ENCODE measurements around the gene SMC1B.
"Not testable (repeated sequence)": the region's sequence is repeated elsewhere in the genome, so short reads cannot be mapped to it uniquely, and the experiment has no call there.

SMC1B gene

DNA sequence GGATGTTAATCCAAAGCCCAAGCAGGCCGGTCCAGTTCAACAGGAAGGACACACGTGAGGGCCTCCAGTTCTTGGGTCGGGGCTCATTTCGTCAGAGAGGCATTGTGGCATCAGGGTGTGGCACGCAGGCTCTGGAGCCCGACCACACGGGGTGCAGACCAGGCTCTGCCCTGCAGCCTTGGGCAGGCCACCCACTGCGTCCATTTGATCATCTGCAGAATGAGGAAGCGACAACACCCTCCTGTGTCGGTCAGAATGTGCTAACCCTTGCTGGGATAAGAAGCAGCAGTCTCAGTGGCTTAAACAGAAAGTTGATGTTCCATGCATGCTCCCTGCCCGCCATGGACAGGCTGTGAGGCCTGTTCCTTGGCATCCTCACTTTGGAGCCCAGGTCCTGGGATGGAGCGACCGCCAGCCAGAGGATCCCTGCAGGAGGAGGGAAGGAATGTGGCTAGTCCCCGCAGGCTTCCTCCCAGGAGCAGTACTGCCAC is 10.9 kb upstream of the SMC1B start:
- peak overlapping the region; percentile 43 for H3K27ac ChIP-seq
- peak; percentile 29 for DNase-seq (ENCODE audit: low read depth, low spot score)

DNA sequence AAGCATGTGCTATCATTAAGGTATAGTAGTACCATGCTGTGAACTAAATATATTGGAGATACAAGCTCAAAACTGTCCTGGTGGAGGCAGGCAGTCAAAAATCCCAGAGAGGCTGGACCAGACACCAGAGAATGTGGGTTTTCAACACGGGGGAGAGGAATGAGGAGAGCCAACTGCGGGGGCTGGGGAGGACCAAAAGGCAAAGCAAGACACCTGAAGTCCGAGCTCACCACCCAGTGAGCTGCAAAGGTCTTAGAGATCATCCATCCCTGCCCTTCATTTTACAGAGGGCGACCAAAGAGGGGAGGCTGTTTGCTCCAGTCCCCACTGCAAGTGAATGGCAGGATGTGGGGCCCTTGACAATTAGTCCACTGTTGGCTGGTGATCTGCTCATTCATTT is 10.1 kb upstream of the SMC1B start:
- peak overlapping the region; percentile 43 for H3K27ac ChIP-seq

DNA sequence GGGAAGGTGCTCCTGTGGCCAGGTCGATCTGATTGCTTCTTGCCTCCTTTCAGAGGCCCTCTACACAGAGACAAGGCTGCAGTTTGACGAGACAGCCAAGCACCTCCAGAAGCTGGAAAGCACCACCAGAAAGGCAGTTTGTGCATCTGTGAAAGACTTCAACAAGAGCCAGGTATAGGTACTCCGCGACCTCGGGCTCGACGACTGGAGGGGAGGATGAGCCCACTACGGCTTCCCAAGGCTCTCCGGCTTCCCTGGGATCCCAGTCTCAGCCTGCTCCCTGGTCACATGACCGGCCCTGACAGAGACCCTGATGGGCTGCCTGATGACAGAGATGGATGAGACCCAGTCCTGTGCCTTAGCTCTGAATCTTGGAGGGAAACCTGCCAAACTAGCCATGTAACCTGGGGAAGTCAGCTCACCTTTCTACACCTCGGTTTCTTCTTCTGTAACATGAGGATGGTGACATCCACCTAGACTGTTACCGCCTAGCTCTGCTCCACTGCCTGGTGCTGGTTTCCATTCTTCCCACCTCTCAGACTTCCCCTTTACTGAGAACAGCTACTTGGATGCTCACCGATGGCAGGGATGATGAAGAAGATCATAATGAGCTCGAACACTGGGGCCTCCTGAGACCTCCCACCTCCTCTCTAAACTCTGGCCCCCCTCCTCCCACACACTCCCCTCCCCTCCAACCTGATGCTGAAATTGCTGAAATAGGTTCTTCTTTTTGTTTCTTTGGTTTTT is 9.0 kb upstream of the SMC1B start:
- no peak overlapping the region for H3K27ac ChIP-seq
- DNase-seq (ENCODE audit: low read depth, low spot score): no peak

More for the DNA sequence above, 10.1 kb upstream of the SMC1B start:
- no peak for DNase-seq (ENCODE audit: low read depth, low spot score)

DNA sequence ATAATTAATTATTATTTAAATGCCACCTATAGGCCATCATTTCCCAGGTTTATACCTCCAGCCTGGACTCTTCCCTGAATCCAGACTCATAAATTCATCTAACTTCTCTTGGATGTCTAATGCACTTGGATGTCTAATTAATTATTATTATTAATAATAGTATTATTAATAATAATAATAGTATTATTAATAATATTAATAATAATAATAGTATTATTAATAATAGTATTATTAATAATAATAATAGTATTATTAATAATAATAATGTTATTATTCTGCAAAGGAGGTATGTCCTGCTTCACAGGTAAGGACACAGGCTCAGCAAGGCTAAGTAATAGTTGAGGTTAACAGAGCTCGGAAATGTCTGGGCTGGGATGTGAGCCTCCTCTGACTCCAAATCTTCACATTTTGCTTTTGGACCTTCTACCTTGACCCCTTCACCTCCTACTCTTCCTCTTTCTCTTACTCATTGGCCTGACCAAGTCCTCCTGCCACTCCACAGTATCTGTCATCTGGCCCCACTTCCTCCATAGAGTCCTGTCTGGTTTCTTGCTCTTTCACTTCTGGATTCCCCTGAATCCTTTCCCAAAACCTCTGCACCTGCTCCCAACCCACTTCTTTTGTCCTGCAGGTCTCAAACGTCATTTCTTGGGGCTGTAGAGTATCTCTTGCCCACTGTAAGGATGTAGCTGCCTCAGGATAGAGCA is 8.1 kb upstream of the SMC1B start:
- no peak overlapping the region for H3K27ac ChIP-seq
- no peak for DNase-seq (ENCODE audit: low read depth, low spot score)

DNA sequence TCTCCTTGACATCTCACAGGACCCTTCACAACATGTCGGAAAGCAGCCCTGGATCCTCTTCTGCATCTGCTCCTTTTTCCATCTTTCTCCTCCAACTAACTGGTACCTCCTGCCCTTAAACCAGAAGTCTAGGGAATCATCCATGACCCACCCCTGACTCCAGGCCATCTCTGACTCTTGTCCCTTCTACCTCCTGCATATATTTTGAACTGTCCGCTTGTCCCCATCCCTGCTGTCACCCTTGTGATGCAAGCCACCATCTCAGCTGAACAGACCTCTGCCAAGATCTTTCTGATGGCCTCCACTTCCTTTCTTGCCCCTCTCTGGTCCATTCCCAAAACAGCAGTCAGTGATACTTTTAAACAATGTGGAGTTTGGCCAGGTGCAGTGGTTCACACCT is 7.1 kb upstream of the SMC1B start:
- H3K27ac ChIP-seq: no peak overlapping the region
- DNase-seq (ENCODE audit: low read depth, low spot score): no peak

DNA sequence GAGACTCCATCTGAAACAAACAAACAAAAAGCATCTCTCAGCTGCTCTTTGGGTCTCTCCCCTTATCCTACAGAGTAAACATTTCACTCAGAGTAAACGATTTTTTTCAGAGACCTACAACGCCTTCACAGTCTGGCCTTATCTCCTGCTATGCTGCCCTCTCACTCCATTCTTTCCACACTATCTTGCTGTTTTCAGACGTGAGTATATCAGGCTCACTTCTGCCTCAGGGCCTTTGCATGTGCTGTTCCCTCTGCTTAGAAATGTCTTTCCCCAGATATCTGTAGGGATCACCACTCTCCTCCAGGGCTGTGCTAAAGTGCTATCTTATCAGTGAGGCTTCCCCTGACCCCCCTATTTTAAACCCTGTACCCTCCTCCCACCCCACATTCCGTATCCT is 6.6 kb upstream of the SMC1B start:
- no peak for DNase-seq (ENCODE audit: low read depth, low spot score)
- no peak overlapping the region for H3K27ac ChIP-seq

DNA sequence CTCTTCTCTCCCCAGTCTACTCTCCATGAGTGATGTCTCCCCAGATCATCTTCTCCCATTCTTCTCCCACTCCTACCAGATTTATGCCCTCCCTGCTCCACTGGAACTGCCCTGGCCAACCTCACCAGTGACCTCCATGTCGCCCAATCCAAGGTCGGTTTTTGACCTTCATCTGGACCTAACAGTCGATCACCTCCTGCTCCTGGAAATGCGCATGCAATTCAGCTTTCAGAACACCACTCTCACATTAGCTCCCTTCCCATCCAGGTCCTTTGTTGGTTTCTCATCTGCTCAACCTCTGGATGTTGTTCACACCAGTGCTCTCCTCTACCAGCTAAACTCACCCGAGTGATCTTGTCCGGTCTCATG is 5.4 kb upstream of the SMC1B start:
- H3K27ac ChIP-seq: no peak overlapping the region
- DNase-seq (ENCODE audit: low read depth, low spot score): no peak

DNA sequence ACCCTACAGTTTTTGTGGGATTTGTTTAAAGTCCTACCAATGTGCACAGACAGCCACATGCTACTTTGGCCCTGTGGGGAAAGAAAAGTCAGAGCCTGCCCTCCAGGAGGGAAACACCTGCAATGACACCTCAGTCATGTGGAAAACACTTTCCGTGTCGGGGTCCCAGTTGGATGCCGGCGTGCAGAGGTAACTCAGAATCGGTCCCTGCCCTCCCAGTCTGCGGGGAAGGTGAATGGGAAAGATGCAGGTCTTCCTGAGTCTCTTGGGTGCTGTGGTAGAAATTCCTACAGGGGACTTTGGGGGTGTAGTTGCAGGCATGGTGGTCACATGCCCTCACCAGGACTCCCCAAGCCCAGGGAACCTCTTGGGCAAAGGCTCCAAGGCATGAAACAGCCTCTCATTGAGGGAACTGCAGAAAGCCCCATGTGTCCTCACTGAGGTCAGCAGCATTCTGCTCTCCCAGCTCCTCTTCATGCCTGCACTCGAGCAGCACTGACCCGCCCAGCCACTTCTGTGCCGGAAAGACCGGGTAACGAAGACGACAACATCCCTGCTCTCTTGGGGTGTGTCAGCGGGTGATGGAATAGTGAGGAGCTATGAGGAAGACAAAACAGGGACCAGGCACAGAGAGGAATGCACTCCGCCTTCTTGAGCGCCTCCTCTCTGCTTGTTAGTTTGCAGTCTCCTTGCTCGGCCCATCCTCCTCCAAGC is 4.8 kb upstream of the SMC1B start:
- no peak overlapping the region for H3K27ac ChIP-seq
- DNase-seq (ENCODE audit: low read depth, low spot score): no peak

DNA sequence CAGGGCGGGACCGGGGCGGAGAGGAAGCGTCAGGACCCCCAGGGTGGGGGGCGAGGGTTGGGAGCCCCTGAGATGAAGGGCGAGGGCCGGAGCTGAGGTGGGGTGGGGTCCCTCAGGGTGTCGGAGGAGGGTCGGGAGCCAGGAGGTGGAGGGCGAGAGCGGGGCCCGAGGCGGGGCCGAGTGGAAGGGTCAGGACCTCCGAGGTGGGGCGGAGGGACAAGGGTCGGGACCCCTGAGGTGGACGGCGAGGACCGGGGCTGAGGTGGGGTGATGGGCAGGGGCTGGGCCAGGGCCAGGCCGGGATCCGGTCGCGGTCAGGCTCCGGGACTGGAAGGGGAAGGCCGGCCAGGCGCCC is 409 bp downstream of the SMC1B start:
- DNase-seq (ENCODE audit: low read depth, low spot score): no peak
- no peak overlapping the region for H3K27ac ChIP-seq

DNA sequence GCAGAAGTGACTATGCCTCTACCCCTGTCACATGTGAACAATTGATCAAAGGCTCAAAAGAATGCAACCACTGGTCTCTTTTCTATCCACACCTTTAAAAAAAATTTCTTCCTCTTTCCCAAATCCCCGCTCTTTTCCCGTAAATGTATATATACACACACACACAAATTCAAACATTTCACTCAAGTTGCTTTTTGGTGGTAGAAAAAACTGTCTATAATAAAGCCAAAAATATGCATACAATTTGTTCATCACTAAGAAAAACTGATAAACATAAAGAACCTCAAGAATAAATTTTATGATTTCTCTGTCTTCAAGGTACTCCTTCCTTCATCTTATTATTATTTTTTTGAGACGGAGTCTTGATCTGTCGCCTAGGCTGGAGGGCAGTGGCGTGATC is 5.6 kb downstream of the SMC1B start:
- H3K27ac ChIP-seq: no peak overlapping the region
- no peak for DNase-seq (ENCODE audit: low read depth, low spot score)

DNA sequence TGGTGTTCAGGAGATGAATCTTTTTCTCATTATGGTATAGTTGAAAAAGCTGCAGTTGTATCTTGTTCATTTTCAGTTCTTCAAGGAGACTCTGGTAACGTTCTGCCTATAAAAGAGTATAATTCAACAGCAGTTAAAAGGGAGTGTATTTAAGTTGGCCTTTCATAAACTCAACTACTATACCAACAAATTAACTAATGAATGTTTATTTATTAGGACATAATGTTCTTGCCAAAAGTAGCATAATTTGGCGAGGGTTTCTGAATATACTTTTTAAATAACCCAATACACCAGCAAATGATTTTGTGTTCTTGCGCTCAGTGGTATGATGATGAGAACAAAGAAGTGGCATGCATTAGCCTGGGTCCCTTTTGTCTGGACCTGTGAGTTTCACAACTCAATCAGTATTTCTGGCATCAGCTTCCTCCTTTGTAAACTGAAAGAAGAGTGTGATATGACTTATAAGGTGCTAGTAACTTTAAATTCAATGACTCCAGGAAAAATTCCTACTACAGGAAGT is 10.9 kb downstream of the SMC1B start:
- no peak for DNase-seq (ENCODE audit: low read depth, low spot score)
- H3K27ac ChIP-seq: no peak overlapping the region

DNA sequence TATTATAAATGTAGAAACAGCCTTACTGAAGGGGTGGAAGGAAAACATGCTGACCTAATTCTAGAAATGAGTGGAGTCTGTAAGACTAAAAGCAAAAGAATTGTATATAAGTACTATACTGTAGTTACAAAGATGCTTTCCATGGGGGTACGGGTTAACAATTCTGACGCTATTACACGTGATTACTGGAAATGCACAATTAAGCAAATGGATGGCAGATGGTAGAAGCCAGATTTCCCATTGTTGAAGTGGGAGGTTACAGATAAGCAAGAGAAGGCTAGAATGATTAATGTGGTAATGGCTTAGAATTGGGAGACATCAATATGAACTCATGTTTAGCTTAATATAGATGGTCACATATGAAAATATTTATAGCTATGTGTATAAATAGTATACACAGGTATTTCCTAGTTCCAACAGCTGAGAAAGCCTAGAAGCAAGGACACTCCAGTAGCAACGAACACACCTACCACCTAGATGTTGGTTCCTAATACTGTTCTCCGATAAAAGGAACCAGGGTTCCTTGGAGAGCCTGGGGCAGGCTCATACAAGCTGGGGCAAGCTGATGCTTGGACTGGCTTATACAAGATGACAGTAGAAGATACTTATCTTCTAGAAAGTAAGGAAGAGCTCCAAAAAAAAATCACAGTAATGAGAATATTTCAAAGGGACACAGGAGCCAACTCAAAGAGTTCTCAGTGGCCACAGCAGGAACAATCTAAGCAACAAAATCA is 13.5 kb downstream of the SMC1B start:
- DNase-seq (ENCODE audit: low read depth, low spot score): peak; percentile 36
- H3K27ac ChIP-seq: no peak overlapping the region

DNA sequence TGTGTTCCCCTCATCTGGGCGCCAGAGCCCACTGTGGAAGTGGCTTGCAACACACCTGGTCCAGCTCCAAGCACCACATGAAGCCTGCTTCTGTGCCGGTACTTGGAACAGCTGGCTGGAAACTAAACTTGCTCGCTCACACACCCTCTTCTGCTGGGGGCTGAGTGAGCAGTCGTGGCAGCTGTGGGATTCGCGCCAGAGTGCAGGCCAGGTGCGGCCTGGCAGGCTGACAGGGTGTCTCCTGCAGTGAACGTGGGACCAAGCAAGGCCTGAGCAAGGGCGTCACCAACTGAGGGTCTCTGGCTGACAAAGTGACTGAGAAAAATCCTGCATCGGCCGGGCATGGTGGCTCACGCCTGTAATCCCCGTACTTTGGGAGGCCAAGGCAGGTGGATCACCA is 15.2 kb downstream of the SMC1B start:
- no peak for DNase-seq (ENCODE audit: low read depth, low spot score)

DNA sequence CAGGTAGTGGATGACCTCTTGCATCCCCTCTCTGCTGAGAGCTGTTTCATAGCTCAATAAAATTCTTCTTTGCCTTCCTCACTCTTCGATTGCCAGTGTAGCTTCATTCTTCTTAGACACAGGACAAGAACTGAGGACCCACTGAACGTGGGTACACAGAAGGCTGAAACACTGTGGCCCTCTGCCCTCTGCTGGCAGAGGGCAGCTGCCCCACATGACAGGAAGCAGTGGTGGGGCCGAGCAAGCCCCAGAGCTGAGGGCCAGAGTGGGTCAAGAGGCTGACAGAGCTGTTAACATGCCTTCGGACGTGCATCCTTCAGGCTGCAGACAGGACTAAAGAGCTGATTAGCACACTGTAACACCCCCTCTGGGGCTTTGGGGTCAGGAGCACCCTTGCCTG is 15.6 kb downstream of the SMC1B start:
- DNase-seq (ENCODE audit: low read depth, low spot score): no peak

More for the DNA sequence above, 15.2 kb downstream of the SMC1B start:
- H3K27ac ChIP-seq: no peak overlapping the region

DNA sequence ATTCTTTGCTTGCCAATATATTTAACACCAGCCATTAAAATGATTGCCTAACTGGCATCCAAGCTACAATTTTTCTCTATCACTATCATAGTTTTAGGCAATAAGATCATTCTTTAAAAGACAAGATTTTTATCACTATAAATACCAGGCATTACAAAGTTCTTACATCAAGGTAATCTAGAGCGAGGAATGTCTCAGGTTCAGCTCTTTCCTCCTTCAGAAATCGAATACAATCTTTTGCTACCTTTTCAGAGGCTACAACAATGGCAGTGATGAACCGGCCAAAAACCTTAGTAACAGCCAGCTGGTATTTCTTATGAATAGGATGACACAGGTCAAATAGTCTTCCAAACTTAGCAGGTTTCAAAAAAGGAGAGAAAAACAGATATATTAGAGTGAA is 23.9 kb downstream of the SMC1B start:
- DNase-seq (ENCODE audit: low read depth, low spot score): no peak
- H3K27ac ChIP-seq: no peak overlapping the region

More for the DNA sequence above, 15.6 kb downstream of the SMC1B start:
- H3K27ac ChIP-seq: no peak overlapping the region

DNA sequence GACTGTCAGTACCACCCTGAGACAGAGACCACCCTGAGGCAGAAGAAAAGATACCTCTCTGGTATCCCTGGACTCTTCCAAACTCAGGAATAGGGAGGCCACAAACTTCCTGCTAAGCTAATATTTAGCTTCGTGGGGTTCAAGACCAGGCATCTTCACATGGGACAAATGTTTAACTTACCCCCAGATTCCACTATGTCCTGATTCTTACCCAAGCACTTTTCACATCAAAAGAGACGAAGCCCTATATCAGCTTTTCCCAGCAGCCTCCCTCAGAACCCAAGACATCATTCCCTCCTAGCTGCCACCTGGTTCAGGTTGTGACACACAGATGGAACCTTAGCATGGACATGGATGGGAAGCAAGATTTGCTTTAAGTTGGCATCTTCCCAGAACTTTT is 32.1 kb downstream of the SMC1B start:
- no peak for DNase-seq (ENCODE audit: low read depth, low spot score)
- no peak overlapping the region for H3K27ac ChIP-seq

DNA sequence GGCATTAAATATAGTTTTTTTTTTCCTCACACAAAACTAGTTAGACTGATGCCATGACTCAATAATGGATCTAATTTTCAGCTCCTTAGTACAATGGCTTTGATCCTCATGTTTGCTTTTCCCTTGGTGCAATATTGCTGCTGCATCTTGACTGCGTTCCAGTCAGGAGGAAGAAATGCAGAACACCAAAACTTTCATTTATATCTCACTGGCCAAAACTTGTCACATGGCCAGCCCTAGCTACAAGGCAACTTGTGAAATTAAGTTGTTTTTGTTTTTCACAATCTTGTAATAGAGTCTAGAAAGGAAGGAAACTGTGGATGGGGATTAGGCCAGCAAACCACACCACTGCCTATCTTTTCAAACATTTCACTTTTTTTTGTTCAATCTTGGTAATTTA is 36.7 kb downstream of the SMC1B start:
- DNase-seq (ENCODE audit: low read depth, low spot score): no peak
- no peak overlapping the region for H3K27ac ChIP-seq

DNA sequence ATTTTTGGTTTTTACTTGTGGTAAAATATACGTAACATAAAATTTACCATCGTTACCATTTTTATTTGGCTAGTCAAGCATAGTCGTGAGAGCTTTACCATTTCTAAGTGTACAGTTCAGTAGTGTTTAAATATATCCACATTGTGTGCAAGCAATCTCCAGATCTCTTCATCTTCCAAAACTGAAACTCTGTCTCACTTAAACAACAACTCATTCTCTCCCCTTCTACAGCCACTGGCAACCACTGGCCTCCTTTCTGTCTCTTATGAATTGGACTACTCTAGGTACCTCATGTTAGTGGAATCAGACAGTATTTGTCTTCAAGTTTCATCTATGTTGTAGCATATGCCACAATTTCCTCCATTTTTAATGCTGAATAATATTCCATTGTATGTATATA is 37.4 kb downstream of the SMC1B start:
- no peak overlapping the region for H3K27ac ChIP-seq
- no peak for DNase-seq (ENCODE audit: low read depth, low spot score)

DNA sequence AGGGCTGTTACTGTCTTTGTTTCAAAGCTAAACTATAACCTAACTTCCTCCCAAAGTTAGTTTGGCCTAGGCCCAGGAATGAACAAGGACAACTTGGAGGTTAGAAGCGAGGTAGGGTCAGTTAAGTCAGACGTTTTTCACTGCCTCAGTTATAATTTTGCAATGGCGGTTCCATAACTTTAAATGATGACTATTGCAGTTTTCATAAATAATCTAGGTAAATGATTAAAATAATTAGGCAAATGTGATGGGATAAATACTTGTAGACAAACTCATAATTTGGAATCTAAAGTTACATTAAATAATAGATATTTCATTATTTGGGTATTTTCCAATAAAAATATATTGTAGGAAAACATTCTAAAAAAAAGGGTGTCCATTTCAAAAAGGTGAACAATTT is 39.8 kb downstream of the SMC1B start:
- DNase-seq (ENCODE audit: low read depth, low spot score); H3K27ac ChIP-seq: not testable (repeated sequence)

DNA sequence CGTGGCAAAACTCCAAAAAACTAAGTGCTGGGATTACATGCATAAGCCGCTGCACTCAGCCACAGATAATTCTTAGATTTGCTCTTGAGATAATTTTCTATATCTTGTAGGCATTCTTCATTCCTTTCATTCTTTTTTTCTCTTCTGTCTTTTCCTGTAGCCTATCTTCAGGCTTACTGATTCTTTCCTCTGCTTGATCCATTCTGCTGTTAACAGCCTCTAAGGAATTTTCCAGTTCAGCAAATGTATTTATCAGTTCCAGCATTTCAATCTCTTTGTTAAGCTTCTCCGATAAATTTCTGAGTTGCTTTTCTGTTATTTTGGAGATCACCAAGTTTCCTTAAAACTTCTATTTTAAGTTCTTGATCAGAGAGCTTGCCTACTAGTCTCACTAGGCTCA is 46.7 kb downstream of the SMC1B start:
- DNase-seq (ENCODE audit: low read depth, low spot score): no peak

More for the DNA sequence above, 46.7 kb downstream of the SMC1B start:
- no peak overlapping the region for H3K27ac ChIP-seq
